IPS-15b (cell line): ENCODE measurements around the gene SNTG2.

ENCODE experiments used
- H3K27me3 ChIP-seq: one replicate; pipeline ENCODE4 v1.6.1; 2013; ENCODE audit warnings: low read length; ENCODE audit not compliant: control insufficient read depth, insufficient read depth
- H3K36me3 ChIP-seq: one replicate; pipeline ENCODE4 v1.6.1; 2013; ENCODE audit warnings: low read length; ENCODE audit not compliant: control insufficient read depth, insufficient read depth
- H3K4me1 ChIP-seq: one replicate; pipeline ENCODE4 v1.6.1; 2013; ENCODE audit warnings: mild to moderate bottlenecking, low read length; ENCODE audit not compliant: control insufficient read depth, insufficient read depth
- H3K4me3 ChIP-seq: one replicate; pipeline ENCODE4 v1.5.1; 2013; ENCODE audit warnings: low read depth, low read length
- H3K9ac ChIP-seq: one replicate; pipeline ENCODE4 v1.6.1; 2013; ENCODE audit warnings: low read depth, mild to moderate bottlenecking, low read length
- H3K9me3 ChIP-seq: one replicate; pipeline ENCODE4 v1.6.1; 2013; ENCODE audit warnings: mild to moderate bottlenecking, low read length; ENCODE audit not compliant: control insufficient read depth, insufficient read depth

The SNTG2 gene

DNA sequence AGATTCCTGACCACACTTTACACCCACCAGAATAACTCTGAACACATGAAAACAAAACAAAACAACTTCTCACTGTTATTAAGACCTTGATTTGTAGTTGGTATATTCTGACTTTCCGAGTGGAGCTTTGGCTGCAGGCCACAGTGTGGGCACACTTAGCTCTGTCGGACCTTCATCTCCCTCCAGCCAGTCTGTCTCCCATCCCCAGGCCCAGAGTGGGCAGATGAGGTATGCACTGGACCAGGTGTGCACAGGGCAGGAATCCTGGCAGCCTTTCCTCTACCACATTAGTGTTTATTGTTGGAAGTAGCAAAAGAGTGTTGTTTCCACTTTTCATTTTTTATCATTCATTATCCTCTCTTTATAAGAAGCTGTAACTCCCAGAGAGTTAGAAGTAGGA lies 243.2 kb downstream of the SNTG2 start:
- Histone ChIP-seq H3K4me1 (no peaks in the 10 kb centered on the region), H3K27me3 (no peaks in the 10 kb centered on the region), H3K9ac (no peak overlapping the region), H3K4me3 (no peak overlapping the region), H3K36me3 (no peaks in the 10 kb centered on the region), H3K9me3 (peaks cover 2% of the 10 kb centered on the region)

DNA sequence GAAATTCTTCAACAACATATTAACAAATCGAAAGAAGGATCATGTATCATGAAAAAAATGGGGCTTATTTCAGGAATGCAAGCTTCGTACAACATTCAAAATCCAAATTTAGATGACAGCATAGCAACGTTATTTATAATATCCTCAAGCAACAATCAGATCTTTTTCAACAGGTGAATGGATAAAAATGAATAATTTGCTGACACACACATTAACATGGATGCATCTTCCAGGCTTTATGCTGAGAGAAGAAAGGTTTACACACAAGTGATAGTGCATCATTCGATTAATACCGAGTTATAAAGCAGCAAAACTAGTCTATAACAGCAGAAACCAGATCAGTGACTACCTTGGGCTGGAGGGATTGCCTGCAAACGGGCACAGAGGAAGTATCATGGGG lies 253.1 kb downstream of the SNTG2 start:
- no peaks in the 10 kb centered on the region for H3K27me3 ChIP-seq
- H3K9ac ChIP-seq = no peak overlapping the region
- peaks cover 3% of the 10 kb centered on the region for H3K36me3 ChIP-seq
- no peak overlapping the region for H3K4me3 ChIP-seq
- H3K4me1 ChIP-seq = no peaks in the 10 kb centered on the region
- no peaks in the 10 kb centered on the region for H3K9me3 ChIP-seq

DNA sequence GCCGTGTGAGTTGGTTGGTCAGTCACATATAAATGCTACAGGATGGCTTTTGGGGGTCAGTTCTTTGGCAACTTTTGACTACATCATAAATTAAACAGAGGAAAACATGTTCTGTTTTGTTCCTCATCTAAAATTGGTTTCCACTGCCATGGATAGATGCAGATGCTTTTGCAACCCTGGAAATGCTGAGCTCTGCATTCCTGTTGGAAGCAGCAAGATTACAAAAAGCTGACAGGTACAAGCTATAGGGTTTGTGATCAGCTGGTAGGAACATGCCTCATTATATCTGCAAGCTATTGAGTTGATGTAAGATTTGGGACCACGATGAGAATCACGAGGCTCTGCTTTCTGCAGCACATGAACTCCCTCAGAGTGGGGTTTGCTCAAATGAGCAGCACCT lies 255.2 kb downstream of the SNTG2 start:
- H3K36me3 ChIP-seq = peaks cover 3% of the 10 kb centered on the region
- H3K9ac ChIP-seq = no peak overlapping the region
- no peaks in the 10 kb centered on the region for H3K27me3 ChIP-seq
- H3K4me3 ChIP-seq = no peak overlapping the region
- no peaks in the 10 kb centered on the region for H3K4me1 ChIP-seq
- H3K9me3 ChIP-seq = no peaks in the 10 kb centered on the region

DNA sequence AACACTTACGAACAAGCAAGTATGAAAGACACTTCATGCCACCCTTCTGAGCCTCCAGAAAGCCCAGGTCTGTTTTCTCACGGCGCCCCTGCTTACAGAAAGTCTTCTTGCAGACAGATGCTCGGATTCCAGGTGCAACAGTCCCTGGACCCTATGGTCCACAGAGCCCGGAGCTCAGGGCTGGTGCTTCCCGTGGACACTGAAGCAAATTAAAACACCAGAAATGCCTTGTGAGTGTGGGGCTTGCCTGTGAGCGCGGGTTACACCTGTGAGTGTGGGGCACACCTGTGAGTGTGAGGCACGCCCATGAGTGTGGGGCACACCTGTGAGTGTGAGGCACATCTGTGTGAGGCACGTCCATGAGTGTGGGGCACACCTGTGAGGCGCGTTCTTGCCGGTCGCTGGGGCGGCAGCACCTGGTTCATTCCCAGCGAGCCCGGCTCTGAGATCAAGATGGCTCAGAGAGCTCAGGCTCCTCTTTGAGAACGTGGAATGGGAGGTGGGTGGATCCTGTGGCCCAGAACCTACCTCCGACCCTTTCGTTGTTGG lies 257.4 kb downstream of the SNTG2 start:
- no peak overlapping the region for H3K4me3 ChIP-seq
- no peaks in the 10 kb centered on the region for H3K4me1 ChIP-seq
- peaks cover 3% of the 10 kb centered on the region for H3K36me3 ChIP-seq
- H3K9me3 ChIP-seq = no peaks in the 10 kb centered on the region
- H3K27me3 ChIP-seq = no peaks in the 10 kb centered on the region
- H3K9ac ChIP-seq = no peak overlapping the region

DNA sequence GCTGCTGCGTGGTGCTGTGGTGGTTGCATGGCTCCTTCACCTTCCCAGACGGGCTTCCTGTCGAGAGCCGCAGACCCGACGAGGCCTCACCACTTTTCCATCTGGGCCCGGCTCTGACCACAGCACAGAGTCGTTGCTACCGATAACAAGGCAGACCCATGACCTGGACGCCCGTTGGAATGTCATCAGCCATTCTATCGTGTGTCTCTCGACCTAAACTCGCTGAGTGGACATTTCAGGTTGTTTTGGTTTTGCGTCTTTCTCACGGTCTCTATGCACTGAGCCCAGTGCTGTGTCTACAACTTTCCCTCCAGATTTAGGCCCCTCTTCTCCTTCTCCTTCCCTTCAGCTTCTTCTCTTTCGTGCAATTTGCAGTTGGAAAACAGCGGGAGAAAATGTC lies 257.9 kb downstream of the SNTG2 start:
- H3K4me1 ChIP-seq = no peaks in the 10 kb centered on the region
- no peaks in the 10 kb centered on the region for H3K9me3 ChIP-seq
- no peaks in the 10 kb centered on the region for H3K27me3 ChIP-seq
- no peak overlapping the region for H3K9ac ChIP-seq
- peaks cover 3% of the 10 kb centered on the region for H3K36me3 ChIP-seq
- H3K4me3 ChIP-seq = no peak overlapping the region

DNA sequence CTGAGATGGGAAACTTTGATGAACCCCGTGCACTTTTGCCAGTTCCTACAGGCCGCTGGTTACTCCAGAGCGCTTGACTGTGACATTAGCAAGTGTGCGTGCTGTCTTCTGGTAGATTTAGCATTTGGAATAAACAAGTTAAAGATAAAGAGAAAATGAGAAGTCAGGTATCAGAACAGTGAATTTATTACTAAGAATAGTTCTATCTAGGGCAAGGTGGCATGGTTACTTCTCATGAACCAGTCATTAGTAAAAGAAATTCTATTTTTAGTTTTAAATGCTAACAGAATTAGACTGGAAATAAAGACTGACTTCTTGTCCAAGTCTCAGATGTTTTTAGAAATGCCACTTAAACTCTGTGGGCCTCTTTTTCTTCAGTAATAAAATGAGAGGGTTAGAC lies 258.6 kb downstream of the SNTG2 start:
- Histone ChIP-seq H3K4me3 (no peak overlapping the region), H3K9me3 (no peaks in the 10 kb centered on the region)

DNA sequence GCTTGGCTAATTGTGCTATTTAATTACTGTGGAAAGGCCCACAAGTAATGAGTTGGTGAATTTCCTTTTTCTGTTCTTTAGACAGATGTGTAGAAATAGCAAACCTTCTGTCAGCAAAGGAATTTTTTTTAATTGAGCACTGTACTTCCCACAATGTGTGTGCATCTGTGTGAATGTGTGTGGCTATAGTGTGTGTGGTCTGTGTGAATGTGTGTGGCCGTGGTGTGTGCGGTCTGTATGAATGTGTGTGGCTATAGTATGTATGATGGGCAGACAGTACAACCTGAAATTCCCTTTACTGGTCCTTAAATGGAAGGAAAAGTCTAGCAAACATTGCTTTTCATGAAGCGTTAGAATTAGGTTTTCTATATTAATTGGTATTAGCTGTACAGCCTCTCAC lies 259.1 kb downstream of the SNTG2 start:
- Histone ChIP-seq H3K4me1 (no peaks in the 10 kb centered on the region), H3K4me3 (no peak overlapping the region), H3K27me3 (no peaks in the 10 kb centered on the region), H3K36me3 (peaks cover 3% of the 10 kb centered on the region), H3K9ac (no peak overlapping the region), H3K9me3 (no peaks in the 10 kb centered on the region)

More for the DNA sequence above, 258.6 kb downstream of the SNTG2 start:
- Histone ChIP-seq H3K27me3 (no peaks in the 10 kb centered on the region), H3K4me1 (no peaks in the 10 kb centered on the region), H3K36me3 (peaks cover 3% of the 10 kb centered on the region), H3K9ac (no peak overlapping the region)

DNA sequence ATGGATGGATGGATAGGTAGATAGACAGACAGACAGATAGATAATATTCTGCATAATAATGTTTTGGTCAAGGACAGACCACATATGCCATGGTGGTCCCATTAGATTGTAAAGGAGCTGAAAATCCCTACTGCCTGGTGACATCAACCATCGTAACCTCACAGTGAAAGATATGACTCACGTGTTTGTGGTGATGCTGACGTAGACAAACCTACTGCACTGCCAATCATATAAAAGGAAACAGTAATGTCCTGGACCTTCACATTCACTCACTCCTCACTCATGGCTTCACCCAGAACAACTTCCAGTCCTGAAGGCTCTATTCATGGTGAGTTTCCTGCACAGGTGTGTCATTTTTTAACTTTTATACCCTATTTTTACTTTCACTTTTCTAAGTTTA lies 259.7 kb downstream of the SNTG2 start:
- Histone ChIP-seq H3K36me3 (peaks cover 3% of the 10 kb centered on the region), H3K4me1 (no peaks in the 10 kb centered on the region), H3K9ac (no peak overlapping the region), H3K27me3 (no peaks in the 10 kb centered on the region), H3K9me3 (no peaks in the 10 kb centered on the region), H3K4me3 (no peak overlapping the region)

DNA sequence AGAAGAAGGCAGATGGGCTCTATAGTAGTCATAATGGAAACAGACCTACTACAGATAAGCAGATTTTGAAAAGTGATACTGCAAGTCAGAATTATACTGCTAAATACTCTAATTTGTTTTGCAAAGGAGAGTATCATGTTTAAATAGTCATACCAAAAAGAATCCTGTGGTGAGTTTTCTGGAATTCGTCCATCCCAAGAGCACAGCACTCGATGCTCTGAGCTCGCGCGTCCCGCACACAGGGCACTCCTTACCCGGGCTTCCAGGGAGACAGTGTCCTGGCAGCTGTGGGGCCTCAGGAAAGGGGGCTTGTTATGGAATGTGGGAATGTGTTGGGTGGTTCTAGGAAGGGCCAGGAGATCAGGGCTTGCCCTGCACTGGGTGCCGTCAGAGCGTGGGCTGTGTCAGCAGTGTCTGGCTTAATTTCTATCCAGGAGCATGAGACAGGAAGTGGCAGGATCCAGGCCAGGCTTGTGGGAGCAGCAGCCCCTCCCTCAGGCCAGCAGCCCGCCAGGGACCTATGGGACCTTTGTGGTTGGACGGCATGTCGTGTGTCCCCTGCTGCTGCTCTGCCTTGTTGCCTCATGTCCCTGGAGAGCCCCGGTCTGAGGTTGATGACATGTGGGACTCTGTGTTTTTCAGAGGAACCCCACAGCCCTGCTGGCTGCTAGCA lies 269.4 kb downstream of the SNTG2 start:
- Histone ChIP-seq H3K9ac (no peak overlapping the region), H3K36me3 (peaks cover 2% of the 10 kb centered on the region), H3K4me1 (no peaks in the 10 kb centered on the region), H3K9me3 (no peaks in the 10 kb centered on the region), H3K27me3 (peaks cover 6% of the 10 kb centered on the region), H3K4me3 (no peak overlapping the region)

DNA sequence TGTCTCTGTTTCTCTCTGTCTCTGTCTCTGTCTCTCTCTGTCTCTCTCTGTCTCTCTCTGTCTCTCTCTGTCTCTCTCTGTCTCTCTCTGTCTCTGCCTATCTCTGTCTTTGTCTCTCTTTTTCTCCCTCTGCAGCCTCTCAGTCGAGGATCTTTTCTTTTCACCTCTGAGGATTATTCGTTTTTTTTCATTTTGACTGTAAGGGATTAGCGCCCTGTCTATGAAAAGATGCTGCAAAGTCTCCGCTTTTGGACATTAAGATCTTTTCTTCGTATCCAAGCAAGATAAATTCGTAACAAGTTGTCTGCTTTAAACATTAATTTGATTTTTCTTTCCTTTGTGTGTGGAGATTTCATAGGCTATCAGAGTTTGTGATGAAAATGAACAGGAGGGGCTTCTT lies 271.4 kb downstream of the SNTG2 start:
- Histone ChIP-seq H3K4me3 (no peak overlapping the region), H3K9ac (no peak overlapping the region), H3K9me3 (no peaks in the 10 kb centered on the region), H3K27me3 (peaks cover 6% of the 10 kb centered on the region), H3K4me1 (no peaks in the 10 kb centered on the region), H3K36me3 (peaks cover 2% of the 10 kb centered on the region)

DNA sequence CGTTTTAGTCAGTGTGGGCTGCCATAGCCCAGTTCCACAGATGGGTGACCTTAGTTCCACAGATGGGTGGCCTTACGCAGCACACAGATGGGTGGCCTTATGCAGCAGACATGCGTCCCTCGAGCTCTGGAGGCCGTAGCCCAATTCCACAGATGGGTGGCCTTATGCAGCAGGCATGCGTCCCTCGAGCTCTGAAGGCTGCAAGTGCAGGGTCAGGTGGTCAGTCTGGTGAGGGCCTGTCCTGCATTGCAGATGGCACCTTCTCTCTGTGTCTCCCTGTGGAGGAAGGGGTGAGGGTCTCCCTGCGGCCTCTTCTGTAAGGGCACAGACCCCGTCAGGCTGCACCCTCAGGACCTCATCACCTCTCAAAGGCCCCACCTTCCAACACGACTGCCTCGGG lies 273.1 kb downstream of the SNTG2 start:
- H3K4me3 ChIP-seq = no peak overlapping the region
- peaks cover 6% of the 10 kb centered on the region for H3K27me3 ChIP-seq
- no peak overlapping the region for H3K9ac ChIP-seq
- no peaks in the 10 kb centered on the region for H3K4me1 ChIP-seq
- no peaks in the 10 kb centered on the region for H3K9me3 ChIP-seq
- H3K36me3 ChIP-seq = peaks cover 2% of the 10 kb centered on the region

DNA sequence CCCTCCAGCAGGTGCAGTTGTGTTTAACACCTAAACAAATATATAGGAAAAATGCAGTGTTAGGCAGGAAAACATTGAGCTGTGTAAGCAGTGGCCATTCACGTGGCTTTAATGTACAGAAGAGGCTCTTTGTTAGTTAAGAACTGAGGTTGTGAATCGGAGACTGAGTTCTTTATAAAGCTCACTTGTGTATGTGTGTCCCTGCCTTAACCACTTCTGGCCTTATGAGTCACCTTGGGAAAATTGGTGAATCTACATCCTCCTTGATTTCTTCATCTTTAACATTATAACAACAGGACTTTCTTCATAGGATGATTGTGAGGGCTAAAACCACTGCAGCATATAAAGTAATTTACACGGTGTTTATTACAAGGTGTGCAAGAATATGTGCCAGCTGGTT lies 274.3 kb downstream of the SNTG2 start:
- peaks cover 6% of the 10 kb centered on the region for H3K27me3 ChIP-seq
- no peak overlapping the region for H3K4me3 ChIP-seq
- H3K36me3 ChIP-seq = peaks cover 2% of the 10 kb centered on the region
- no peak overlapping the region for H3K9ac ChIP-seq
- H3K4me1 ChIP-seq = no peaks in the 10 kb centered on the region
- H3K9me3 ChIP-seq = no peaks in the 10 kb centered on the region
